GM21723 (cell line): ENCODE results near the gene CALR.
"Not testable (repeated sequence)": the region's sequence is repeated elsewhere in the genome, so short reads cannot be mapped to it uniquely, and the experiment has no call there.

Experiments
- ATAC-seq: cut with Tn5 transposase; IDR thresholded peaks from one replicate; pipeline ENCODE4 v1.9.1; 2021; ENCODE audit warnings: mild to moderate bottlenecking, moderate library complexity; ENCODE audit not compliant: unreplicated experiment

CALR gene

DNA sequence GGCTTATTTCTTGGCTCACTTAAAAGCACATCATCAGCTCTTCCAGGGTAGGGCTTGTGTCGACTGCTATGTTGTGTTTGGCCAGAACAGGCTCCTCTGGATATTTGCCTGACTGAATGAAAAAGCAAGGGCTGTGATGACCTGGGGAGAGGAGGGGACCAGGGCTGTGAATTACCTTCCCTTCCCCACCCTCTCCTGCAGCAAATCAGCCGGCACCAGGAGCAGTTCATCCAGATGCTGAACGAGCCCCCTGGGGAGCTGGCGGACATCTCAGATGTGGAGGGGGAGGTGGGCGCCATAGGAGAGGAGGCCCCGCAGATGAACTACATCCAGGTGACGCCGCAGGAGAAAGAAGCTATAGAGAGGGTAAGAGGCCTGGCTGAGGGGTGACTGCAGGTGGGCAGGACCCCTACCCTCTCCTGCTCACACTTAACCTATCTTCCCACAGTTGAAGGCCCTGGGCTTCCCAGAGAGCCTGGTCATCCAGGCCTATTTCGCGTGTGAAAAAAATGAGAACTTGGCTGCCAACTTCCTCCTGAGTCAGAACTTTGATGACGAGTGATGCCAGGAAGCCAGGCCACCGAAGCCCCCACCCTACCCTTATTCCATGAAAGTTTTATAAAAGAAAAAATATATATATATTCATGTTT, 14.2 kb downstream of the CALR start:
- ATAC-seq, result no peak

DNA sequence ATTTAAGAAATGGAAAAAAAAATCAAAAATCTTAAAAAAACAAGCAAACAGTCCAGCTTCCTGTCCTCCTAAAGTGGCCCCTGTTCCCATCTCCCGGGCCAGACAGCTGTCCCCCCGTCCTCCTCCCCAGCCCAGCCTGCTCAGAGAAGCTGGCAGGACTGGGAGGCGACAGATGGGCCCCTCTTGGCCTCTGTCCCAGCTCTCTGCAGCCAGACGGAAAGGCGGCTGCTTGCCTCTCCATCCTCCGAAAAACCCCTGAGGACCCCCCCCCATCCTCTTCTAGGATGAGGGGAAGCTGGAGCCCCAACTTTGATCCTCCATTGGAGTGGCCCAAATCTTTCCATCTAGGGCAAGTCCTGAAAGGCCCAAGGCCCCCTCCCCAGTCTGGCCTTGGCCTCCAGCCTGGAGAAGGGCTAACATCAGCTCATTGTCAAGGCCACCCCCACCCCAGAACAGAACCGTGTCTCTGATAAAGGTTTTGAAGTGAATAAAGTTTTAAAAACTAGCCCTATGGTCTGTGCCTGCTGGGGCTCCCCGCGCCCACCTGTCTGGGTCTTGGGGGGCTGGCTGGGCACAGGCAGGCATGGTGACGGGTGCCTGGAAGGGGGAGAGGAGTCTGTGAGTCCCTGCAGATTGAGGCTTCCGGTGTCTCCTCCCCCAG, 14.9 kb downstream of the CALR start:
- ATAC-seq, result no peak

DNA sequence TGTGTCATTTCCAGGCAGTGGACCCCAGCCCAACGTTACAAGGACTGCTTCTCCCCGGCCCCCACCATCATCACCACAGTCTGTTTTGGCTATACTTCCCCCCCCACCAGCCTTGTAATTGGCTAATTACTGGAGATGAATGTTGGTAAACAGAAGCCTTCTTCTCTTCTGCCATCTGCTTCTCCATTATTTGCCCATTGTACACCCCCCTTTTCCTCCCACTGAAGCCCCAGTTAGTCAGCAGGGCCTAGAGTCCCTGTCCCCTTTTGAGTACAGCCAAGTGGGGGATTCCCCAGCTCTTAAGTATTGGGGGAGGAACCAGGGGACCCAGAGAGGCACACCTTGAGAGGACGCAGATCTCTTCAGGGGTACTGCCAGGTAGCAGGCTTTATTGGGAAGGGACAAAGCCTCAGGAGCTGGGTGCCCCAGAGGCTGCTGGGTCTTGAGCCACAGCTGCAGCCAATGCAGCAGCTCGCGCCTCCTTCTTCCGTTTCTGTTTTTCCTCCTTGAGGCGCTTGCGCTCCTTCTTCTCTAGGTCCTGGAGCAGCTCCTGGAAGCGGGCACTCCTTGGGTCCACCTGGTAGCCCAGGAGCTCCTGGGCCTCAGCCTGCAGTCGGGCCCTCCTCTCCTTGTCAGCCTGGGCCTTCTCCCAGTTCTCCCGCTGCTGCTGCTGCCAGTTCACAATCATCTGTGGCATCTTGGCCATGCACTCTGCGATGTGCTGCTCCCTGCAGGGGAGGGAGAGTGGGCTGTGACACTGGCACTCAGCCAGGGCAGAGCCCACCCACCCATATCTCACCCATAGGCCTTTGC, 15.6 kb downstream of the CALR start:
- ATAC-seq, result no peak

DNA sequence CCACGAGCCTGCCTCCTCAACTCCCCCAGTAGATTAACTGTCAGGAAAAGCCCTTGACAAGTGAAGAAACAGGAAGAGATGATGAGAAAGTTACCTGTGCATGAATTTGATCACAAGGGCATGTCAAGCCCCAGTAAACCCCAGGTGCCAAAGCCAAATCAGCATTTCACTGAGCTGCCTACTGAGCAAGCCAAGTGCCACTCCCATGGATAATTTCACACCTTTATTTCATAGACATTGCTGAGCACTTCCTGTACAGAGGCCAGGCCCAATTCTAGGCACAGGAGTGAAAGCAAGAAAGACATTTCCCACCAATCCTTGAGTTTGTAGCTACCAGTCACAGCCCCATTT, 16.2 kb downstream of the CALR start:
- no peak for ATAC-seq

- not testable (repeated sequence) for ATAC-seq
Observed at GRCh38 chr19:12955575-12955974, 17.2 kb downstream of the CALR start.

DNA sequence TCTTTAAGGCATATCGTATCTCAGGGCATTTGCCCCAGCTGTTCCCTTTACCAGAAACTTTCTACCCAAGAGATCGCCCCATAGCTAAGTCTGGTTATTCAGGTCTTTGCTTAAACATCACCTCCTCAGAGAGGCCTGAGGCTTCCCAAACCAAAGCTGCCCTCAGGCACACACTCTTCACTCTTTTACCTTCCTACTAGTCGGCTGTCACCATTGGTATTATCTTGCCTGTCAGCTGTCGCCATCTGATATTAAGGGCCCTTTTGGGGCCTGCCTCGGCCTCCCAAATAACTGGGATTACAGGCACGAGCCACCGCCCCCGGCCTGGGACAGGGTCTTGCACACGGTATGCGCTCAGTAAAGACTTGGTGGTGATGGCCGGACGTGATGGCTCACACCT, 17.6 kb downstream of the CALR start:
- ATAC-seq, result no peak

DNA sequence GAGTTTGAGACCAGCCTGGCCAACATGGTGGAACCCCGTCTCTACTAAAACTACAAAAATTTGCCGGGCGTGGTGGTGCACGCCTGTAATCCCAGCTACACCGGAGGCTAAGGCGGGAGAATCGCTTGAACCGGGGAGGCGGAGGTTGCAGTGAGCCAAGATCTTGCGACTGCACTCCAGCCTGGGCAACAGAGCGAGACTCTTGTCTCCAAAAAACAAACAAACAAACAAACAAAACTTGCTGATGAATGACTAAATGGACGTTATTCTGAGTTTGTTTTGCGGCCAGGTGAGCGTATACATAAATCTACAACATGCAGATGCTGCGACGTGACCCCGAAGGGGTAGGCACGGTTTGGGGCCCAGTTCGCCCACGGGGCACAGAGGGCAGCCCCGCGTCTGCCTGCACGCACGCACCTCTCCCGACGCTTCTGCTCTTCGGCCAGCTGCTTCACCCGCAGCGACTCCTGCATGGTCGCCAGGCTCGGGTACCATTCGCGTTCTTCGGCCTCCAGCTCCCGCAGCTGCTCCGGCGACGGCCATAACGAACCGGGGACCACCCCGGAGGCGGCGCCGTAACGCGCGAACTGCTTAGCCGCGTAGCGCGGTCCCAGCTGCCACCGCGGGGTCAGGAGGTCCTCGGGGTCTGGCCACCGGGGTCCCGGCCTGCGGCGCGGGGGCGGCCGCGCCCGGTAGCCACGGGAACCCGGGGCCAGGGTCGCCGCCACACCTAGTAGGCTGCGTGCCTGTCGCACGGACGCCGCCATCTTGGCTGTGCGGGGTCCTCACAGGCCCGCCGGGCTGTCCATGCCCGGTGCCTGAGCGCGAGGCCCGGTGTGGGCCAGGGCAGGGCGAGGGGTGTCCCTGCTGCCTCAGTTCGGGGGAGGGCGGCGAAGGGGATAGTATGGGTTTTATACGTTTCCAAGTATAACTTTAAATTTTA, 18.3 kb downstream of the CALR start, which contains the start of gene GADD45GIP1:
GADD45GIP1 (minus strand) TSS at position 778 of the 943 bp plus-strand sequence; CDS start at position 767, 11 bp downstream.
- peak; percentile 67 for ATAC-seq

DNA sequence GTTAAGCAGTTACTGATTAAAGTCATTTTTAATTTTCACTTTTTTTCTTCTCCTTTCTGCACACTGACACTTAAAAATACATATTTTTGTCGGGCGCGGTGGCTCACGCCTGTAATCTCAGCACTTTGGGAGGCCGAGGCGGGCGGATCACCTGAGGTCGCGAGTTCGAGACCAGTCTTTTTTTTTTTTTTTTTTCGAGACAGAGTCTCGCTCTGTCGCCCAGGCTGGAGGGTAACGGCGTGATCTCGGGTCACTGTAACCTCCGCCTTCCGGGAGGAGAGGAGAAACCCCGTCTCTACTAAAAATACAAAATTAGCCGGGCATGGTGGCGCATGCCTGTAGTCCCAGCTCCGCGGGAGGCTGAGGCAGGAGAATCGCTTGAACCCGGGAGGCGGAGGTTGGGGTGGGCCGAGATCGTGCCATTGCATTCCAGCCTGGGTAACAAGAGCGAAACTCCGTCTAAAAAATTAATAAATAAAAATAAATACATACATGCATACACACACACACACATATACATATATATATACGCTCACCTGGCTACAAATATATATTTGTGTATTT, 19.1 kb downstream of the CALR start:
- not testable (repeated sequence) for ATAC-seq

- no peak for ATAC-seq
Observed at GRCh38 chr19:12959481-12959880, 21.1 kb downstream of the CALR start.

DNA sequence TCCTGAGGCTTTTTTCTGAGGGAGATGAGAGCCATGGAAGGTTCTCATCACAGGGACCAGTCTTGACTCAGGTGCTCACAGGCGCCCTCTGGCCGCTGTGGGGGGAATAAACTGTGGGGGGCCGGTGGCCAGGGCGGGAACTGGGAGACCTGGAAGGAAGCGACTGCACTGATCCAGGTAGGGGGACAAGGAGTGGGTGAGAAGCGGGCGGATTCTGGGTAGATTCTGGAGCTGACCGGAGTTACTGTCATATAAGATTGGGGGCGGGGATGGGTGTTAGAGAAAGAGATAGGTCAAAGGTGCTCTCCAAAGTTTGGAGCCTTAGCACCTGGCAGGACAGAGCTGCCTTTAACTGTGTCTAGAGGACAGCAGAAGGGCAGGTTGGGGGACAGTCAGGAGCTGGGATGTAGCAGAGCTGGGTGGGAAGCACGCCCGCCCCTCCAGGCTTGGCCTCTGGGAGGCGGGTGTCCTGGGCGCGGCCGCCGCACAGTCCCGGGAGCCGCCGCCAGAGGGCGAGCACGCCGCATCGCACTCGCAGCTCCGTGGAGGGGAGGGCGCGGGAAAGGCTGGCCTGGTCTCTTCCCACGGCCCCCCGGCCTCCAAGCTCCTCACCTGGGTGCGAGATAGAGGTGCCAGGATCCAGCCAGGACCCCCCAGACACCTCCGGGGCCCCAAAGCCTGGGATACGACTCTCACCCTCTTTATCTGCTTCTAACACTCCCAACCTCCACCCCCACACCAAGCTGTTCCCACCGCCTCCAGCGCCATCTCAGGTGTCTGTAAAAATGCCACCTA, 26.8 kb downstream of the CALR start:
- ATAC-seq, result peak; percentile 75

GRCh38 chr19:12965812-12966135, 27.4 kb downstream of the CALR start:
- ATAC-seq, result no peak

DNA sequence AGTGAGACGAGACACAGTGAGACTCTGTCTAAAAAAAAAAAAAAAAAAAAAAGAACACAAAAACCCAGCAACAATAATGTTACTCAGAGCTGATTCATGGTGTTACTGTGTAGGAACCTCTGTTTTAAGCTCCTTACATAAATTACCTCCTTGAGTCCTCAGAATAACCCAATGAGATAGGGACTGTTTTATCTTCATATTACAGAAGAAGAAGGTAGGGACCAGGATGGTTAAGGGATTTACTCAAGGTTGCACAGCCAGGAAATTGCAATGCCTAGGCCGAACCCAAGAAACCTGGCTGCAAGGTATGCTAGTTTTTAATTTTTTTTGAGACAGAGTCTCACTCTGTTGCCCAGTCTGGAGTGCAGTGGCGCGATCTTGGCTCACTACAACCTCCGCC, 29.5 kb downstream of the CALR start:
- no peak for ATAC-seq

DNA sequence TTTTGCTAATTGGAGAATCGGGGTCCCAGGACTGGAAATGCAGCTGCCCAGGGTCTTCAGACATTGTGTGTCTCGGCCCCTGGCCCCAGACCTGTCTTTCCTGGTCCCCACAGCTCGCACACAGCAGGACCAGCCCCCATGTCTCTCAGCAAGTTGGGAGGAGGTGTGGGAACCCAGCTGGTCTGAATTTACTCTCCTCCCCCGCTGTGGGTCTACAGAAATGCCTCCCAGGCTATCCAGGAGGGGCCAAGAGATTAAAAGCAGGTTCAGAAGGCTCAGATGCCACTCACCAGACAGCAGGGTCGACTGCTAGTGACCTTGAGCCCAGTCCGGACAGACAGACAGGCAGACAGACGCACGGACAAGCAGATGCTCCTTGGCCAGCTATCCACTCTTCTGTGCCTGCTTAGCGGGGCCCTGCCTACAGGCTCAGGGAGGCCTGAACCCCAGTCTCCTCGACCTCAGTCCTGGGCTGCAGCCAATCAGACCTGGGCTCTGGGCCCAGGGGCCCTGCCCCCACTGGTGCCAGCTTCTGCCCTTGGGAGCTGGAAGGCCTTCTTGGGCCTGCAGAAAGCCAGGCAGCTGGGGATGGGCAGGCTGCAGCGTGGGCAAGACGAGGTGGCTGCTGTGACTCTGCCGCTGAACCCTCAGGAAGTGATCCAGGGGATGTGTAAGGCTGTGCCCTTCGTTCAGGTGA, 31.0 kb downstream of the CALR start, which contains the start of gene DAND5:
DAND5 (plus strand) TSS at position 285 of the 697 bp plus-strand sequence; CDS start at position 370, 85 bp downstream.
- no peak for ATAC-seq

- ATAC-seq, result no peak
Observed at GRCh38 chr19:12970070-12970820, 31.8 kb downstream of the CALR start.

DNA sequence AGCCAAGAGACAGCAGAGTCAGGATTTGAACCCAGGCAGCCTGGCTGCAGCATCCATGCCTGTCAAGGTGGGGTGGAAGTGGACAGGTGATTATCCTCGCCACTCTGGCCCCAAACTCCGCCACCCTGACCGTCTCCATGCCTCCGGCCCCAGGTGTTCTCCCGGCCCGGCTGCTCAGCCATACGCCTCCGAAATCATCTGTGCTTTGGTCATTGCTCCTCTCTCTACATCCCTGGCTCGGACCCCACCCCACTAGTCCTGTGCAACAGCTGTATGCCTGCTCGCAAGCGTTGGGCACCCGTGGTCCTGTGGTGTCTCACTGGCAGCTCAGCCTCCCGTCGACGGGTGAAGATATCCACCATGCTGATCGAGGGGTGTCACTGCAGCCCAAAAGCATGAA, 34.8 kb downstream of the CALR start:
- ATAC-seq, result no peak

GRCh38 chr19:12974301-12975220, 36.2 kb downstream of the CALR start:
- ATAC-seq, result no peak

GRCh38 chr19:12975221-12975741, 36.9 kb downstream of the CALR start:
- ATAC-seq, result no peak
